Adrenal gland (tissue), 12 donors: Measurements from ENCODE around the gene KIRREL3. TPM values are rescaled to one million over a fixed set of nuclear protein-coding genes. Genes with fewer than 3 reads are reported as not detected.

Source experiments
- DNase-seq, 7 donors: peaks; one replicate each; pipeline ENCODE4 v3.0.0-alpha.2; 2019 to 2020
- H3K27ac ChIP-seq, 5 donors: fragments of 200-600 bp; sonication (generic) in 4 of 5; 1 replicate in 3 of 5; 2 replicates in 2 of 5; pipeline versions ENCODE4 v1.5.1 to v1.8.0; 2016 to 2020; ENCODE audit warnings: mild to moderate bottlenecking in 1 of 5
- H3K27me3 ChIP-seq: fragments of 200-600 bp; 2 replicates; pipeline ENCODE4 v1.8.0; 2021
- H3K36me3 ChIP-seq, 2 donors: fragments of 200-600 bp; replicated peaks in 1 of 2; 1 replicate in 1 of 2; 2 replicates in 1 of 2; pipeline versions ENCODE4 v1.5.1 to v1.8.0; 2018 to 2022
- H3K4me1 ChIP-seq, 2 donors: fragments of 200-600 bp; replicated peaks in 1 of 2; 1 replicate in 1 of 2; 2 replicates in 1 of 2; pipeline versions ENCODE4 v1.5.1 to v1.8.0; 2018 to 2021
- H3K4me3 ChIP-seq, 4 donors: fragments of 200-600 bp; sonication (generic) in 3 of 4; one replicate each; pipeline ENCODE4 v1.5.1; 2016 to 2018
- H3K9me3 ChIP-seq, 3 donors: fragments of 200-600 bp; sonication (generic) in 1 of 3; replicated peaks in 1 of 3; 1 replicate in 2 of 3; 2 replicates in 1 of 3; pipeline versions ENCODE4 v1.5.1 to v1.8.0; 2016 to 2021
- CTCF ChIP-seq, 6 experiments: fragments of 450-650 bp in 4 of 6; fragments of 200-600 bp in 2 of 6; sonication (generic) in 1 of 6; IDR thresholded peaks; 1 replicate in 5 of 6; 2 replicates in 1 of 6; pipeline versions ENCODE4 v1.5.1 to v1.8.0; 2016 to 2021; ENCODE audit warnings: antibody characterized with exemption in 6 of 6, mild to moderate bottlenecking in 2 of 6, moderate library complexity in 1 of 6
- POLR2A ChIP-seq, 2 donors: fragments of 450-650 bp; IDR thresholded peaks; one replicate each; pipeline ENCODE4 v1.6.1; 2017; ENCODE audit warnings: antibody characterized with exemption in 2 of 2, mild to moderate bottlenecking in 2 of 2, moderate library complexity in 1 of 2
- WGBS, 4 donors: extraction: QIAGEN DNeasy Blood & Tissue Kit in 2 of 4; methylation state at CpG; one replicate each; pipeline versions ENCODE4 v1.1.5 to v1.1.7; 2013 to 2017; 5-methylcytosine and 5-hydroxymethylcytosine counted together
- intact Hi-C, 2 donors: fragments of 100-400 bp; cut with DNase I; formaldehyde crosslinking; loops; one replicate each; pipeline versions ENCODE4 v1.14.1 to v1.15.0; 2022 to 2023
- polyA plus RNA-seq, 3 donors: library from polyadenylated mRNA; stranded (reverse); fragments of 200-250 nt in 2 of 3; fragments of 350-450 nt in 1 of 3; fragmentation: Illumina TruSeq in 1 of 3; extraction: RNeasy Lipid Tissue Mini Kit (QIAGEN cat#74804) in 1 of 3; gene quantifications; one replicate each; pipeline ENCODE4 v1.2.3, GENCODE V29; 2013 to 2014
- total RNA-seq, 9 donors: library from RNA; depleted of rRNA in 4 of 9; stranded (reverse); fragments of >200 nt in 4 of 9; fragments of 120-200 nt in 1 of 9; fragmentation: NEBNext Ultra II Directional in 1 of 9; extraction: Animal tissue kit (Norgen Biotek cat#: 25700) in 1 of 9; gene quantifications; one replicate each; pipeline versions ENCODE4 v1.1.0 to v1.2.4, GENCODE V29; 2013 to 2023
- donor health status: healthy with polysubstance abuse.
- donor health status: Bipolar disorder and iron deficiency.
- donor health status: DM: yes; HTN: yes; CAD: no.
- donor health status: DM: no; HTN: no; CAD: no.
- donor health status: DM: no; HTN: no; CAD: no.
- donor health status: DM: yes; HTN: yes; CAD: no.

The KIRREL3 gene
- total and polyA plus RNA-seq, 12 donors, result 0.07 to 4.1 (median 0.64) TPM; not detected in 1

DNA sequence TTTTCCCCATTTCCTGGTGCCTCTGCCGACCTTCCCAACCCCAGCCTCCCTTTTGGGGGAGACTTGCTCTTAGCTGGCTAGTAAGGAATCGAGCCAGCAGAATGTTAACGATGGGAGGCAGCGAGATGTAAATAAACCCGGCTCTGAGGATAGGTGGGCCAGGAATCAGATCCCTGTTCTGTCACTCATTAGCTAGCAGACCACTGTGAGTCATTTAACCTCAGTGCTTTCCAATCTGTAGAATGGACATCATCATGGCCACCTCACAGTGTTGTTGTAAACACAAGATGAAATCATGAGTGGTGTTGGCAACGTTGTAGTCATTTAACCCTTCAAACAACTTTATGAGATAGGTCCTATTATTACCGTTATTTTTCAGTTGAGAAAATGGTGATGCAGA lies 208.6 kb downstream of the KIRREL3 start:
- Histone ChIP-seq H3K4me1 (no peaks in the 10 kb centered on the region), H3K27ac (no peak overlapping the region), H3K4me3 (no peak overlapping the region), H3K36me3 (no peaks in the 10 kb centered on the region), H3K9me3 (no peaks in the 10 kb centered on the region), H3K27me3 (no peaks in the 10 kb centered on the region)
- intact Hi-C loops, result no loop called here
- DNase-seq, result no peak
- 74 to 87% (median 82%) methylated on average over 7 of the region's 7 CpGs for WGBS, 4 donors
- TF ChIP-seq CTCF (IDR thresholded peaks at IDR 0.05) (no peak), POLR2A (IDR thresholded peaks at IDR 0.05) (no peak)

- DNase-seq, result no peak
- no peak for TF ChIP-seq POLR2A (IDR thresholded peaks at IDR 0.05)
- TF ChIP-seq CTCF (IDR thresholded peaks at IDR 0.05), result no peak
- H3K4me3 ChIP-seq, result no peak overlapping the region
- intact Hi-C loops, result no loop called here
- H3K36me3 ChIP-seq, result no peaks in the 10 kb centered on the region
- H3K4me1 ChIP-seq, result no peaks in the 10 kb centered on the region
- no peaks in the 10 kb centered on the region for H3K27me3 ChIP-seq
- 68 to 85% (median 73%) methylated on average over 3 of the region's 3 CpGs for WGBS, 4 donors
- H3K9me3 ChIP-seq, result no peaks in the 10 kb centered on the region
- no peak overlapping the region for H3K27ac ChIP-seq
Observed at GRCh38 chr11:126791446-126791845, 209.1 kb downstream of the KIRREL3 start.

GRCh38 chr11:126790550-126791081 lies 210.0 kb downstream of the KIRREL3 start:
- no peaks in the 10 kb centered on the region for H3K9me3 ChIP-seq
- no peak for DNase-seq
- intact Hi-C loops, result no loop called here
- no peaks in the 10 kb centered on the region for H3K4me1 ChIP-seq
- no peak overlapping the region for H3K27ac ChIP-seq
- 60 to 66% (median 63%) methylated on average over 9 to 10 of the region's 10 CpGs for WGBS, 4 donors
- no peak overlapping the region for H3K4me3 ChIP-seq
- H3K27me3 ChIP-seq, result no peaks in the 10 kb centered on the region
- no peaks in the 10 kb centered on the region for H3K36me3 ChIP-seq
- no peak for TF ChIP-seq CTCF (IDR thresholded peaks at IDR 0.05)
- no peak for TF ChIP-seq POLR2A (IDR thresholded peaks at IDR 0.05)

DNA sequence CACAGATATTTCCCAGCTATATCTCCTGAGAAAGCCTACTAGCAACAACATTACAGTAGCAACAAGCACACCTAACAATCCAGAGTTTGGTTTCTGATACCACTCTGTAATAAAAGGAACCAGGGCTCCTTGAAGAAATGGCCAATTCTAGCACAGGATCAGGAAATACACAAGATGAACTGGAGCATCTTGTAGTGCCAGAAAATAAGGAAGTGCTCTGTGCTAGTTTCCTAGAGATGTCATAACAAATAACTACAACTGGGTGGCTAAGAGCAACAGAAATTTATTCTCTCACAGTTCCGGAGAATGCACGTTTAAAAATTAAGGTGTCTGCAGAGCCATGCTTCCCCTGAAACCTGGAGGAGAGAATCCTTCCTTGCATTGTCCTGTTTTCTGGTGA lies 217.8 kb downstream of the KIRREL3 start:
- H3K27me3 ChIP-seq, result no peaks in the 10 kb centered on the region
- no peak for DNase-seq
- H3K27ac ChIP-seq, result no peak overlapping the region
- H3K9me3 ChIP-seq, result no peaks in the 10 kb centered on the region
- no peaks in the 10 kb centered on the region for H3K36me3 ChIP-seq
- intact Hi-C loops, result no loop called here
- H3K4me3 ChIP-seq, result no peak overlapping the region
- no peaks in the 10 kb centered on the region for H3K4me1 ChIP-seq
- TF ChIP-seq POLR2A (IDR thresholded peaks at IDR 0.05), result no peak
- 54 to 74% (median 70%) methylated on average over 2 of the region's 2 CpGs for WGBS, 4 donors

- Histone ChIP-seq H3K4me1 (no peaks in the 10 kb centered on the region), H3K4me3 (no peak overlapping the region), H3K36me3 (no peaks in the 10 kb centered on the region), H3K27me3 (no peaks in the 10 kb centered on the region), H3K27ac (no peak overlapping the region), H3K9me3 (no peaks in the 10 kb centered on the region)
- WGBS, 4 donors, result 73 to 80% (median 73%) methylated on average over 5 of the region's 5 CpGs
- DNase-seq, result no peak
- no peak for TF ChIP-seq POLR2A (IDR thresholded peaks at IDR 0.05)
- no peak for TF ChIP-seq CTCF (IDR thresholded peaks at IDR 0.05)
- intact Hi-C loops, result no loop called here
Observed at GRCh38 chr11:126781942-126782341, 218.6 kb downstream of the KIRREL3 start.
